IMR-90 (cell line): ENCODE data around the gene CD82. TPM values are rescaled to one million over a fixed set of nuclear protein-coding genes. Genes with fewer than 3 reads are reported as not detected.

Experiments
- ATAC-seq: fragments of 200-7000 bp; cut with Tn5 transposase; 2 replicates; pipeline ENCODE4 v1.9.1; 2020; ENCODE audit warnings: low read depth, mild to moderate bottlenecking, moderate library complexity
- BruUV-seq: library from RNA; stranded (reverse); fragments of 400-500 nt; replicated peaks from 2 replicates; lab custom pipeline; 2021; lab: Mats Ljungman, UMichigan
- CTCF ChIA-PET: fragments of 300-600 bp; formaldehyde crosslinking; extraction: SDS; loops from one replicate; lab custom pipeline; 2021; ENCODE audit warnings: antibody characterized with exemption; lab: Yijun Ruan, JAX
- POLR2A ChIA-PET: fragments of 300-600 bp; sonication (Branson Sonifier 250); formaldehyde crosslinking; loops from one replicate; lab custom pipeline; 2022; ENCODE audit warnings: antibody characterized with exemption; ENCODE audit not compliant: unreplicated experiment; lab: Charles Lee
- DNase-seq: peaks from one replicate; pipeline ENCODE4 v3.0.0; 2013
- H2AFZ ChIP-seq: replicated peaks from 2 replicates; pipeline ENCODE3; 2013; ENCODE audit warnings: low read length, mild to moderate bottlenecking; ENCODE audit not compliant: poor library complexity
- H2AK5ac ChIP-seq: 2 replicates; pipeline ENCODE4 v1.6.1; 2013; ENCODE audit warnings: low read depth, low read length, inconsistent platforms
- H2AK9ac ChIP-seq: replicated peaks from 2 replicates; pipeline ENCODE3; 2013; ENCODE audit warnings: mild to moderate bottlenecking, low read depth, low read length, moderate library complexity; ENCODE audit not compliant: poor library complexity
- H2BK120ac ChIP-seq: 2 replicates; pipeline ENCODE4 v1.6.1; 2013; ENCODE audit warnings: low read depth, low read length, inconsistent platforms
- H2BK15ac ChIP-seq: 3 replicates; pipeline ENCODE4 v1.6.1; 2013; ENCODE audit warnings: low read depth, low read length, inconsistent platforms
- H2BK20ac ChIP-seq: 2 replicates; pipeline ENCODE4 v1.6.1; 2013; ENCODE audit warnings: low read depth, mild to moderate bottlenecking, inconsistent platforms, low read length, moderate library complexity
- H2BK5ac ChIP-seq: 2 replicates; pipeline ENCODE4 v1.6.1; 2013; ENCODE audit warnings: mild to moderate bottlenecking, low read depth, low read length, inconsistent platforms; ENCODE audit not compliant: poor library complexity, severe bottlenecking
- H3K14ac ChIP-seq: replicated peaks from 2 replicates; pipeline ENCODE4 v1.6.1; 2013; ENCODE audit warnings: low read depth, low read length, inconsistent platforms
- H3K18ac ChIP-seq: 2 replicates; pipeline ENCODE4 v1.6.1; 2013; ENCODE audit warnings: low read depth, low read length, control low read depth
- H3K23ac ChIP-seq: 2 replicates; pipeline ENCODE4 v1.6.1; 2013; ENCODE audit warnings: low read depth, low read length, inconsistent platforms
- H3K27ac ChIP-seq: 2 replicates; pipeline ENCODE4 v1.5.1; 2013; ENCODE audit warnings: mild to moderate bottlenecking, control low read depth, low read length; ENCODE audit not compliant: insufficient read depth
- H3K27me3 ChIP-seq: 2 replicates; pipeline ENCODE4 v1.6.1; 2013; ENCODE audit warnings: low read length; ENCODE audit not compliant: control insufficient read depth, insufficient read depth
- H3K36me3 ChIP-seq: 2 replicates; pipeline ENCODE4 v1.6.1; 2013; ENCODE audit warnings: low read length, mixed read lengths; ENCODE audit not compliant: control insufficient read depth, insufficient read depth
- H3K4ac ChIP-seq: 2 replicates; pipeline ENCODE4 v1.6.1; 2013; ENCODE audit warnings: low read depth, low read length, inconsistent platforms
- H3K4me1 ChIP-seq: 2 replicates; pipeline ENCODE4 v1.6.1; 2013; ENCODE audit warnings: low read length, mixed read lengths; ENCODE audit not compliant: control insufficient read depth, insufficient read depth
- H3K4me2 ChIP-seq: 2 replicates; pipeline ENCODE4 v1.6.1; 2013; ENCODE audit warnings: low read depth, mild to moderate bottlenecking, control low read depth, low read length, moderate library complexity
- H3K4me3 ChIP-seq: 2 replicates; pipeline ENCODE4 v1.5.1; 2013; ENCODE audit warnings: low read depth, mild to moderate bottlenecking, control low read depth, low read length, moderate library complexity; ENCODE audit not compliant: insufficient read depth
- H3K56ac ChIP-seq: 2 replicates; pipeline ENCODE4 v1.6.1; 2013; ENCODE audit warnings: low read length, inconsistent platforms; ENCODE audit not compliant: insufficient read depth; ENCODE audit errors: extremely low read depth
- H3K79me1 ChIP-seq, 2 experiments: 2 replicates each; pipeline ENCODE4 v1.6.1; 2013; ENCODE audit warnings: low read length in 2 of 2, inconsistent platforms in 1 of 2, low read depth in 1 of 2
- H3K9ac ChIP-seq: 2 replicates; pipeline ENCODE4 v1.6.1; 2013; ENCODE audit warnings: low read depth, low read length, control low read depth
- H3K9me1 ChIP-seq: 2 replicates; pipeline ENCODE4 v1.6.1; 2013; ENCODE audit warnings: low read length, inconsistent platforms; ENCODE audit not compliant: insufficient read depth
- H3K9me3 ChIP-seq: 2 replicates; pipeline ENCODE4 v1.6.1; 2013; ENCODE audit warnings: low read length; ENCODE audit not compliant: control insufficient read depth, insufficient read depth
- H4K20me1 ChIP-seq: 2 replicates; pipeline ENCODE4 v1.6.1; 2013; ENCODE audit warnings: low read length, inconsistent platforms; ENCODE audit not compliant: insufficient read depth
- H4K5ac ChIP-seq: 2 replicates; pipeline ENCODE4 v1.6.1; 2013; ENCODE audit warnings: mild to moderate bottlenecking, low read depth, low read length, control low read depth
- H4K8ac ChIP-seq, 2 experiments: 2 replicates each; pipeline ENCODE4 v1.6.1; 2013; ENCODE audit warnings: low read depth in 2 of 2, low read length in 2 of 2, control low read depth in 1 of 2, inconsistent platforms in 1 of 2
- H4K91ac ChIP-seq: 2 replicates; pipeline ENCODE4 v1.6.1; 2013; ENCODE audit warnings: low read depth, low read length, inconsistent platforms; ENCODE audit not compliant: insufficient read depth
- BHLHE40 ChIP-seq: fragments of 150-350 bp; IDR thresholded peaks from 2 replicates; pipeline ENCODE4 v1.6.1; 2016; ENCODE audit warnings: mild to moderate bottlenecking, low read depth, low read length
- CHD1 ChIP-seq: IDR thresholded peaks from 2 replicates; pipeline ENCODE4 v1.6.1; 2012; ENCODE audit warnings: low read depth, low read length, improper control_type of control experiment
- ELK1 ChIP-seq: fragments of 150-350 bp; IDR thresholded peaks from 2 replicates; pipeline ENCODE4 v1.6.1; 2016; ENCODE audit warnings: low read depth, mild to moderate bottlenecking, low read length, moderate library complexity, borderline replicate concordance
- FOS ChIP-seq: fragments of 150-350 bp; IDR thresholded peaks from 2 replicates; pipeline ENCODE4 v1.6.1; 2016; ENCODE audit warnings: low read depth, low read length
- MAFK ChIP-seq: IDR thresholded peaks from 2 replicates; pipeline ENCODE4 v1.6.1; 2012; ENCODE audit warnings: low read depth, low read length, improper control_type of control experiment
- RAD21 ChIP-seq: IDR thresholded peaks from 2 replicates; pipeline ENCODE4 v1.6.1; 2012; ENCODE audit warnings: low read length, improper control_type of control experiment
- SMC3 ChIP-seq: fragments of 150-350 bp; IDR thresholded peaks from 2 replicates; pipeline ENCODE4 v1.6.1; 2016; ENCODE audit warnings: low read depth, mild to moderate bottlenecking, antibody characterized with exemption, low read length, moderate library complexity
- WGBS, 2 experiments: methylation state at CpG; one replicate each; pipeline versions ENCODE4 v1.1.5 to v1.1.7; 2013; ENCODE audit warnings: missing lambda C conversion rate in 2 of 2; ENCODE audit not compliant: insufficient read length in 1 of 2; ENCODE audit errors: extremely low coverage in 2 of 2; 5-methylcytosine and 5-hydroxymethylcytosine counted together
- dilution Hi-C: fragments of 300-500 bp; cut with HindIII; formaldehyde crosslinking; loops from one replicate; pipeline ENCODE4 v1.14.3; 2018; ENCODE audit warnings: low sequenced_read_pairs; ENCODE audit not compliant: unreplicated experiment
- in situ Hi-C: fragments of 300-500 bp; cut with MboI; formaldehyde crosslinking; loops from 3 replicates; pipeline ENCODE4 v1.14.3; 2019; ENCODE audit warnings: low sequenced_read_pairs, inconsistent platforms, mixed read lengths
- intact Hi-C: fragments of 100-400 bp; cut with micrococcal nuclease; formaldehyde crosslinking; loops from 2 replicates; pipeline ENCODE4 v1.10.0; 2022
- polyA plus RNA-seq, 3 experiments: library from polyadenylated mRNA; depleted of rRNA; stranded (reverse); fragments of >200 nt; gene quantifications; 2 replicates each; pipeline ENCODE4 v1.2.3, GENCODE V29; 2012; ENCODE audit warnings: low replicate concordance in 1 of 3
- total RNA-seq: library from RNA; depleted of rRNA; stranded (reverse); fragments of >200 nt; gene quantifications from 2 replicates; pipeline ENCODE4 v1.2.3, GENCODE V29; 2012

The CD82 gene
- total and polyA plus RNA-seq, 2 of the 4 experiments (the other 2 are of a cell fraction) = 32.8 to 49.4 TPM

GRCh38 chr11:44614281-44614775 lies 48.9 kb downstream of the CD82 start:
- peaks cover 16% of the 10 kb centered on the region for H3K36me3 ChIP-seq
- H3K9me1 ChIP-seq = no peaks in the 10 kb centered on the region; the same call in 1 of the 2 replicates
- H3K4me1 ChIP-seq = peaks cover 2% of the 10 kb centered on the region; the same call in 1 of the 2 replicates
- CTCF ChIA-PET = interaction anchor here (0.9 kb wide), 1 partner anchor 57 kb away, joined by 4 read pairs; no protein-coding TSS in a partner anchor
- H4K8ac ChIP-seq = no peak overlapping the region
- H3K4me2 ChIP-seq = no peak overlapping the region
- intact Hi-C loops (loop anchor here (10.0 kb wide), 1 partner anchor 520 kb away; the partner anchor contains the start of gene EXT2), dilution Hi-C loops (no loop called here), in situ Hi-C loops (no loop called here)
- WGBS, 2 experiments = 77% methylated on average over 5 of the region's 7 CpGs; no CpG with 5 or more reads in 1 of the 2 experiments
- no peak overlapping the region for H3K56ac ChIP-seq
- no peak overlapping the region for H2AK9ac ChIP-seq
- no peak overlapping the region for H3K9ac ChIP-seq
- no peaks in the 10 kb centered on the region for H4K20me1 ChIP-seq
- no peak overlapping the region for H3K4ac ChIP-seq
- H2AK5ac ChIP-seq = no peak overlapping the region
- DNase-seq (no peak), ATAC-seq (no peak)
- H3K14ac ChIP-seq = no peak overlapping the region
- no peak overlapping the region for H2AFZ ChIP-seq
- no peak overlapping the region for H2BK20ac ChIP-seq
- no peak overlapping the region for H3K4me3 ChIP-seq
- no TSS peak for BruUV-seq
- H2BK120ac ChIP-seq = no peak overlapping the region
- H3K79me1 ChIP-seq = no peaks in the 10 kb centered on the region
- no peak overlapping the region for H2BK15ac ChIP-seq
- POLR2A ChIA-PET = no interaction called here
- no peak overlapping the region for H3K23ac ChIP-seq
- H3K9me3 ChIP-seq = no peaks in the 10 kb centered on the region
- no peaks in the 10 kb centered on the region for H3K27me3 ChIP-seq
- H4K5ac ChIP-seq = no peak overlapping the region
- H4K91ac ChIP-seq = no peak overlapping the region
- H3K18ac ChIP-seq = no peak overlapping the region
- H3K27ac ChIP-seq = no peak overlapping the region
- H2BK5ac ChIP-seq = no peak overlapping the region
- TF ChIP-seq BHLHE40 = no peak
- TF ChIP-seq CHD1 = no peak
- TF ChIP-seq SMC3 = no peak
- no peak for TF ChIP-seq FOS
- TF ChIP-seq ELK1 = no peak
- no peak for TF ChIP-seq MAFK
- no peak for TF ChIP-seq RAD21
